Smooth muscle cell of the brain vasculature (primary cell): ENCODE data around the gene C1orf116.
"Not testable (repeated sequence)": the region's sequence is repeated elsewhere in the genome, so short reads cannot be mapped to it uniquely, and the experiment has no call there.

ENCODE experiments used
- DNase-seq: peaks from one replicate; pipeline ENCODE4 v3.0.0-alpha.2; 2012; ENCODE audit warnings: low read depth, low spot score

C1orf116 gene

DNA sequence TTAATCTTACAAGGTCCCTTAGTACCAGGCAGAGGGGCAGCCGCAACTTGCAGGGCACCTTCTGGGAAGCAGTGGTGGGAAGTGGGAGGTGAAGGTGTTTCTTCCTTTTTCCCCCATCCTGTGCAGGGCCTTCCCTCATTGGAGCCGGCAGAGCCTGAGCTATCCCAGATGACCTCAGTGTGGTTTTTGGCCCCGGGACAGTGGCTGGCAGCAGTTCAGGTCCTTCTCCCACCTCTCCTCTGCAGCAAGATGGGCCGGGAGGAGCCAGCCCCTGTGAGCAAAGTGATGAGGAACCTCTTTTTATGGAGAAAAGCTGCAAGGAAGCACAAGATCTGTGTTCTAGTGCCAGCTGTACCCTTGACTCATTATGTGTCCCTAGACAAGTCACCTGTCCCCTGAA, 27.3 kb upstream of the C1orf116 start:
- no peak for DNase-seq

DNA sequence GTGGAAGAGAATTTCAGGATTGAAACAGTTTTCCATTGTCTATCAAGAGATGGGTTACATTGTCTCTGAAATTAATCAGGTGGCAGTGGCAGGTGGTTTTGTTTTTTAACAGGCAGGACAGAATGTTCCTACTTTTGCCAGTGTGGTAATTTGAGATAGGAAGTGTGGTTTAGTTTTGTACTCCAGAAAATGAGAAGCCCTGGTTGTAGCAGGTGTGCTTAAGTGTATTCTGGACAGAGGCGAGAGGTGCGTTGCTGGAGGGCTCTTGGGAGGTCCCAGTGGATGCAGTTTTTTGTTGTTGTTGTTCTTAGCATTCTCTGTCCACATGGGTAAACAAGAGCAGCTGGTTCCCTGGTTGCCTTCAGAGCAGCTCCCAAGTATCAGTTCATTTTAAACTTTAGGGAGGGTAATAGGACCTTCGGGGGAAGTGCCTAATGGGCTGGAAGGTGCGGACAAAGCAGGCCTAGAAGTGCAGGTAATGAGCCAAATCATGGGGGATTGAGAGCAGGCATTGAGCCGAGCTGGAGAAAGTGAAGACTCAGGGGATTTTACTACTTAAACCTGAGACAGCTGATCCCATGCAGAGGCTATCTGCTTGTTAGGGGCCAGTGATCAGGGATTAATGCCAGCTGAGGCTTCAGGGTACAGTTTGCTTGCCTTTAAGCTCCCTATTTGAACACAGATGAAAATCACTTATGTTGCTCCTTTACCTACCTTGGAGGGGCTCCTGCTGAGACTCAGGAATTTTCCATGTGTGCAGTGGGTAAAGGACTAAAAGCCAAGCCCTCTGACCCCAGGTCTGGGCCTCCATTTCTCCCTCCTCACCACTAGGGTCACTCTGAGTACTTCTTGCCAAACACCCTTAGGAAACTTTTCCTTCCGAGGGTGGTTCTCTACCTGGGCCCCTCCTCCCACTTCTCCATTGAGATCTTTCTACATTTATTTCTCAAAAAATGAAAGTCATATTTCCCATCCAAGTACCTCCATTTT, 26.6 kb upstream of the C1orf116 start:
- DNase-seq, result no peak

DNA sequence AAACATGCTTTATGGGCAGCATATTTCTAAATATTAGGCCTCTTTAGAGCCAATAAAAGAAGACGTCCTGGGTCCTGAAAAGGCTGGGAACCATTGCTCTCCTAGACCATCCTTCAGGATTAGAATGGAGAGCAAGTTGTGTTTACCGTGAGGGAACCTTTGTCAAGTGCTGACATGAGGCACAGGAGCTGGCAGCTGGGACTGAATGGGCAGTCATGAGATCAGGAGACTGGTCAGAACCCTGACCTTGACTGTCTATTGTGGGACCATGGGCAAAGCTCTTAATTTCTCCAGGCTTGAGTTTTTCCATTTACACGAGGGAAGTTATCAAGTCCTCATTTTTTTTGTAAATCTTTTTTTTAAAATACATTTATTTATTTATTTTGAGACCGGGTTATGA, 25.7 kb upstream of the C1orf116 start:
- no peak for DNase-seq

DNA sequence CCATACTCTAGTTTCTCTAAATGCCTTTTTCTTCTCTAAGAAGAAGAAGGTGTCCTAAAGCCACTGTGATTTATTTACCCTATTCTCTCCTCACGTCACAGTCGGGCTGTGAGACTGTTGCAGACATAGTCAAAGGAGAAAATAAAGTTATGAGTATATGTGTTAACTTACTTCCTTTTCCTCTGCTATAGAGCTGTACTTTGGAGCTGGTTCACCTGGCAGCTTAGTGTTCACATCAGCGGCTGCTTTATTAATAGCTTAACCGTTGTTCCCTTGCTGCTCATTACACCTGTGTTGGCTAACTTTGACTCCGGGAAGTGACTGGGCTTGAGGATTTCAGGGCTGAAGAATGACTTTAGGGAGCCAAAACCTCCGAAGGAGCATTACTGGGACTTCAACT, 24.1 kb upstream of the C1orf116 start:
- no peak for DNase-seq

DNA sequence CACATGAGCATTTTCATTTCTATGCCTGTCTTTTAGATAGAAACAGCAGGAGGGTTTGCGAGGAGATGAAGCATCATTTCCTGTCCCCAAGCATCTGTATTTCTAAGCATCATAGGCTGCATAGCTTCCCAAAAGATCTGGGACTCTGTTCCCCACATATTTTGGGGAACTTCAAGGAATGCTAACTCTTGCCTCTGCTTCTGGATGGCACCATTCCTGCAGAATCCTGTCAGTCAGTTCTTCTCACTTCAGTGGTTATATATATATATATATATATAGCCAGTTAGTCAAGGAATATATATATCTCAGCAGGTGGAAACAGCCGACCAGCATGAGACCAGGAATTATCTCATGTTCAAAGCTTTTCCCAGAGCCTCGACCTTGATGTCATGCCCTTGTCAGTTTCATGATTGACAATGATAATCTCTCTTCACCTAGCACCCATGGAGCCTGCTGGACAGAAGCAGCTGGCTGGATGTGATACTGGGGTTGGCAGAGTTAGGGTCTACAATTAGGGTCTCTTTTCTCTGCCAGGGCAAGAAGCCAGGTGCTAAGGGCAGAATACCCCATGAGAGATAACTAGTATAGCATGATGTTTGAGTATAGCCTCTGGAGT, 22.9 kb upstream of the C1orf116 start:
- no peak for DNase-seq

DNA sequence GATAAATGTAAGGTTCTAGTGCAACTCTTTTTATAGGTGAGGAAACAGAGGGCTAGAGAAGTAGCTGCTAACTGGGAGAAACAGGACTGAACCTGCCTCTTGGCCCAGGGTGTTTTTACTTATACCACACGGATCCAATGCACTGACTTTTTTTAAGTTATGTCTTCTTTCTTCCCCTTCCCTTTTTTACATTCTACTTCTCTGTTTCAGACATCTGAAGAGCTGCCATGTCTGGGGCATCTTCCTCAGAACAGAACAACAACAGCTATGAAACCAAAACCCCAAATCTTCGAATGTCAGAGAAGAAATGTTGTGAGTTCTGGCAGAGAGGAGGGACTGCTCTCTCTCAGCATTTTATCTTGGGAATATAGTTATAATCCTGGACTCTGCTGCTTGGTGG, 21.9 kb upstream of the C1orf116 start:
- no peak for DNase-seq

DNA sequence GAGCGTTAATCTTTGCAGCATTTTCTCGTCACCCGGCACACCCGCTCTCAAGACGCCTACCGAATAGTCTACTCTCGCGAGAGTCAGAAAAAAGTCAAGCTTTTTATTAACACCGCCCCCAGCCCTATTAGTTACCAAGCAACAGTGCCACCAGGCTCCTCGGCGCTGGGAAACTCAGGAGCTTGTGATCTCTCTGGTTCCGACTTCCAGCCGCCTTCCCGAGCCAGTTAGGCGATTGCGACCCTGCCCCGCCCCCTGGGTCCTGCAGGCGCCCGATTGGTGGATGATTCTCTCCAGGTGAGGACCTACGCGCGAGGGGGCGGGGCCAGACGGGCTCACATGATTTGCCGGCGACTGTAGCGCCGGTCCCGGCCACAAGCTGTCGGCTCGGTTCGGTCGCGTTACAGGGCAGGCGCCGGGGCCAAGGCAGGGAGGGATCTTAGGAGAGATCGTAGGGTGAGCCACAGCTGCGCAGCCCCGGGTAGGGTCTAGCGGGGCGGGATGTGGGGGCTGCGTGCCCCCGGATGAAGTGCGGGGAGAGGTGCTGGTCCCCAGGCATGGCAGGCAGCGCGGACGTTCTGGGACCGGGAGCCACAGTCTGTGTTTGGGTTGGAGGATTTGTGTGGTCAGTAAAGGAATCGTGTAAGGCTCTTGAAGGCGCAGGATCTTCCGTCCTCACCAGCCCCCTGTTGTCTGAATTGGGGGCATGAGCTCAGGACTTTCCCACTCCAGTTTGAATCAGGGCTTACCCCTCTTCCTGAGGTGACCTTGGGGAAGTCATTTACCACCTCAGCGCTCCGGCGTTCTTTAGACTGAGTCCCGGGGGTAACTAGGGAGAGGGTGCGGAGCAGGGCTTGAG, 20.6 kb upstream of the C1orf116 start, which contains the start of gene PFKFB2:
PFKFB2 (plus strand) TSS at position 365 of the 859 bp plus-strand sequence. CDS start 1,443 bp downstream, outside the sequence.
- peak; percentile 77 for DNase-seq

DNA sequence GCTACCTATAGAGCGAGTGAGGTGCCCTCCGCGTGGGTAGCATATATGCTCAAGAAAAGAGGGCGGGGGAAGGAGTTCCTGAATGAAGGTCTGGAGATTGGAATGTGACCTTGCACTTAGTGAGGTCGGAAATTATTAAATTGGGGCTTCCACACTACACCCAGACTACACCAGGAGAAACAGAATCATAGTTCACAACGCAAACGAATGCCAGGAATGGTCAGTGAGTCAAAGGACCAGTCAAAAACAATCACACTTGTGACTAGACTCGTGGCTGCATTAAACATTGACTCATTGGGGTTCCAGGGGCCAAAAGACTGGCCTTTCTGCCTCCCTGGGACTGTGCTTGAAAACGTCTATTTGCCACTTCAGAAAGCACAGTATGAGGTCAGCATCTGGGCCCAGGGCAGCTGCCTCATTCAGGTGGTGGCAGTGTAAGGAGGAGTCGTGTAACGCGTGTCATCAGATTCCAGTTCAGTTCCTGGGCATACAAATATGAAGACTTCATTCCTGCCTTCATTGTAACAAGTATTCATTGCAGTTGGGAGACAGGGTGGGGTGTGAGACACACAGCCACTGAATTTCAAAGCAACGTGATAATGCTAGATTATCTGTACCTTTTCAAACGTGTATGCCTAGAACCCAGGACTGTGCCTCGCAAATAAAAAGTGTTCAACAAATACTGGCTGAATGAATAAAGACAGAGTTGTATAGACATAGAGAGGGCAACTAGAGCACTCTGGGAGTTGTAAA, 18.8 kb upstream of the C1orf116 start, which contains the start of gene YOD1:
YOD1 (minus strand) TSS at position 18 of the 753 bp plus-strand sequence. CDS start 178 bp downstream, outside the sequence.
- no peak for DNase-seq

DNA sequence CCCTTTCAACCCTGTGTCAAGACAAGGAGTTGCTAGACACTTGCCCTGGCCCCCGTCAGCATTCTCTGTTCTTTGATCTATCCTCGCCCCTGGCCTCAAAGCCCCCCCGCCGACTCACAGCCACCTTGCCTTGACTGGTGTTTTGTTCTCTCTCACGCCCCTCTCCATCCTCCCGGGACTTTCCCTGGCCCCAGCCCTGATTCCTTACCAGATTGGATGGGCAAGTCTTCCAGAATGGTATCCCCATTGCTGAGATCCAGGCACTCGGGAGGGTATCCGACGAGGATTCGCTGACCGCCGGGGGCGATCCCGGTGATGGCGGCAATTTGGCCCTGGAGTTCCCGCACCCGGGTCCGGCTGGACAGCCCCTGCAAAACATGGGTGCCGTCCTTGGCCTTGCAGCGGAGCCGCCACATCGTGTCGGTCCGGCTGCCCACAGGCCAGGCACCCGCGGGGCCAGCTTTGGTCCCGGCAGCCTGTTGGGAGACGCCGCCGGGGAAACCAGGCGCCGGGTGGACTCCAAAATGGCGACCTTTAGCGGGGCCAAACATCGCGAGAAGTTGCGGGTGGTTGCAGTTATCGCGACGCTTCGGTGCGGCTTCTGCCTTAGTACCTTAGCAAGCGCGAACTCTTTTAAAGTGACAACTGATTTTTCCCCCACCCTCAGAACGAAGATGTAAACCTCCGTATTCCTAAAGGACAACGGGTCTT, 18.1 kb upstream of the C1orf116 start:
- DNase-seq, result peak; percentile 74

DNA sequence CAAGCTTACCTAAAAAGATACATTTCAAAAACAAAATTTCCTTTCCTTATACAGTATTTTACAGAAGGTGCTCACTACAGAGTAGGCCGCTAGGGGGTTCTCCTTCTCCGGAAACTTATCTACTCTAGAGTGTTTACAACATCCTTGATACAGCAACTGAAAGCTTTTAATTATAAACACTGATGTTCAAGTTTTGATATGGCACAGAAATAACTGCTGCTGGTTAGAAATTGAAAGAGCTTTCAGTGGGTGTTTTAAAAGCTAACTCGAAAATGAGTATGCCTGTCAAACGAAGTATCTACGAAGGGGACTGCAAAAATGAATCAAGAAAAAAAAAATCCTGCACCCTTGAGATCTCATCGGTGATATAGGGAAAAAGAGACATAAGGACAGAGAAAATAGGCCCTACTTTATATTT, 17.4 kb upstream of the C1orf116 start:
- DNase-seq, result no peak

DNA sequence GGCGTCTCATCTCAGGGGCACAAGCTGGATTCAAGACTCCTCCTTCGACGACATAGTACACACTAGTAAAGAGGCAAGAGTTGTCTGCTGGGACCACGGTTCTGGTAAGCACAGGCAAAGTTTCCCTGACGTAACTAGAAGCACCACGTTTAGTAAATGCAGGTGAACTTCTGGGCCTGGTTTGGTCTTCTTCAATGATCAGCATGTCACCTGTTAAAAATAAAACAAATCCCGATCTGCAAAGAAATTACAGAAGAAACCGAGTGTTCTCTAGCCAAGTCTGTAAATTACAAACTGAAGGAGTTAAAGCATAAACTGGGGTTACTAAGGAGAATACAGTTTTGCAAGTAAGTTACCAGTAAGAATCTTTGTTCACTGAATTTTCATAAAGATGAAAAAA, 17.0 kb upstream of the C1orf116 start:
- DNase-seq, result no peak

DNA sequence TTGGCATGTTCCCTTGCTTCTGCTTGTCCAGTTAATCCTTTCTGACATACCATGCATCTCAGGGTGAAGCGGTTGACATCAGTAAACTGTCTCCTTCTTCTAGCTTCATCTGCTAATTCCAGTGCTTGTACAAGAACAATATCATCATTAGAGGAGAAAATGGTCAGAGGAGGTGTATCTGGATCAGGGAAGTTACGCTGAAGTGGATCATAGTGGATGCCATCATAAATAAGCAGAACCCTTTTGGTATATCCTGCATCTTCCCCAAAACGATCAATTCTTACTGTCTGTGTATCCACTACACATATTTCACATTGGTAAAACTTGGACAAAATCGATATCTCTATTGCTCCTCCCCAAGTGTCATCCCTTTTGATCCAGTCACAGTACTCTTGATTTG, 16.5 kb upstream of the C1orf116 start:
- DNase-seq, result no peak

DNA sequence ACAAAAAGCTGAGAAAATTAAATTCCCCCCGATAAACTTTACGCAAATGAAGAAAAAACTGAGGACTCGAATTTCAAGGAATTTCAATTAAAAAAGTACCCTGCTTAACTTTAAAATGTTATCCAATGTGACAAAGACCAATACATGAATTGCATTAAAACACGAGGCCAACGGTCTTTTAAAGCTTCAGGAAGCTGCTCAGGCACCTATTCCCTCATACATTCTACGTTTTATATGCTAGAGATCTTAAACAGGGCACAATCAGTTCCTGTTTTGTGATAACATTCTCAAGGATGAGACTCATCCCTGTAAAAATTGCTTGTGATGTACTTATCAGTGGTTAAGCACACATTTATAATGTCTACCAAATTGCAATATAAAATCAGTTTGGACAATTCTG, 15.5 kb upstream of the C1orf116 start:
- no peak for DNase-seq

DNA sequence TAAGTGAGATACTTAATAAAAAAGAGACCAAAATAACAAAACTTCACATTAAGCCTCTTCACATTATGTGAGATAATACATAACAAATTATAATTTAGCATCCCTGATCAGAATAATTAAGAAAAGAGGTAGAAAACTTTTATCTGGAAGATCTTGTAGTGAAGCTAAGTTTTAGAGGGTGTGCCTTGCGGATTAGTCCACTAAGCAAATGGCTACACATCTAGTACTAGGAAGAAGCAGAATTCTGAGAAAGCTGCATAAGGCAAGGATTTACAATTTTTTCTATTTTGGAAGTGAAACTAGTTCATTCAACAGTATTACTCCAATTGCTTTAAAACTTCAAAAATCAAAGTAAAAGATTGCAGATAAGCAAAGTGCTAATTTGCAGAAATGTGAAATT, 14.9 kb upstream of the C1orf116 start:
- no peak for DNase-seq

DNA sequence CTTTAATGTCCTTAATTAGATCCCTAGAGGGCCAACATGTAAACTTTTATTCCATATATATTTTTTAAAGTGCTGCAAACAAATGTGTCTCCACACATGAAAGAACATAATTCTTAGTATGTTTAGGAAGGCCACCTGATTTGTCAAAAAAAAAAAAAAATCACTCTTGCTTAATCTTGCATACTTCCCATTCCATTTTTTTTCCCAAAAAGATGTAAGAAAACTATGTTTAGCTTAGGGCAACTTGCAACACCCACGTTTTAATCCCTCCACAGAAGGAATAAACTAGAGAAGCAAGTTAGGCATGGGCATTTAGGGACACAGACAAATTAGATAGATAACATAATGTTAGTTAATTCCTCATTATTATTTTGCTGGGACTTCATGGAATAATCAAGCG, 12.9 kb upstream of the C1orf116 start:
- no peak for DNase-seq

DNA sequence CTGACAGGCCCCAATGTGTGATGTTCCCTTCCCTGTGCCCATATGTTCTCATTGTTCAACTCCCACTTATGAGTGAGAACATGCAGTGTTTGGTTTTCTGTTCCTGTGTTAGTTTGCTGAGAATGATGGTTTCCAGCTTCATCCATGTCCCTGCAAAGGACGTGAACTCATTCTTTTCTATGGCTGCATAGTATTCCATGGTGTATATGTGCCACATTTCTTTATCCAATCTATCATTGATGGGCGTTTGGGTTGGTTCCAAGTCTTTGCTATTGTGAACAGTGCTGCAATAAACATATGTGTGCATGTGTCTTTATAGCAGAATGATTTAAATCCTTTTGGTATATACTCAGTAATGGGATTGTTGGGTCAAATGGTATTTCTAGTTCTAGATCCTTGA, 8.8 kb upstream of the C1orf116 start:
- not testable (repeated sequence) for DNase-seq

DNA sequence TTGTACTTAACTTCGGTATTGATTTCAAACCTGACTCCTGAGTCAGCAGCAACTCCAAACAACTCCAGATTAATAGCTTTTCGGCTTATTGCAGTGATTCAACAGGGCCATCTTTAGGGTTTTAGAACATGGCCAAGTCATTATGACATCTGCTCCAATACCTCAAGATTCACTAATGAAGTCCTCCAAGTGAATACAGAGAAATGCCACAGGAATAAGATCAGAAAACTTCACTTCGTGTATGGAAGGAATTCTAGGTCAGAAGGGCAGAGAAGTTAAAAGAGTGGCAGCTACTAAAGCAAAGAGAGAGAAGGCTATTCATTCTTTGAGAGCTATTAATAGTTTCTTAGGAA, 7.6 kb upstream of the C1orf116 start:
- DNase-seq, result no peak

DNA sequence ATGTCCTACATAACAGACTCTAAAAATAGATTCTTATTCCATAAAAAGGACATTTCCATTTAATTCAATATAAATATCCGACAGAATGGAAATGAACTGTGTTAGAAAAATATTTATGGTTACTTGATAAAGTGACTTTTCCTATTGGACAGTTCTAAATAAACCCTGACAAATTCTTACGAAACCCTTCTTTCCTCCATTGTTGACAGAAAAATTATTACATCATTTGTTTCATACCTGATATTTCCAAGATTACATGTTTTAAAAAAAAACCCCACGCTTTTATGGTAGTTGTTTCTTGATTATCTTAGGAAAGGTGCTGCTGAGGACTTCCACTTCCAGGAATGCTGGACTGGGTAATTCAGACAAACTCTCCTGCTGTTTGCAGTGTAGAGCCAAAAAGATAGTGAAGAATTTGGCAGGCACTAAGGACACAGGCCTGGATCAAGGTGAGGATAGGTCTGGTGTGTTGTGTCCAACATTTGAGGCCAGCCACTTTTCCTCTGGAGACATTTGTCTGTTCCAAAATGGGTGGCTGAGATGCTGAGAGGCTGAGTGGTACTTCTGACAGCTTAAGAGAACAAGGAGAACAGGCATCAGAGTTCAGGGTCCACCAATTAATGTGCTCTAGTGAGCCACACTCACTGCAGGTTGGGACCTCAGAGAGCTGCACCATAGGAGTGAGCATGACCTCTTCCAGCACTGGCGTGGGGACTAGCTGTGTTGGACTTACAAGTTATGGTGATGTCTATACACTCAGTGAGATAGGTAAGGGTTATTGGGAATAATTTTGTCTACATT, 7.0 kb upstream of the C1orf116 start:
- DNase-seq, result no peak

DNA sequence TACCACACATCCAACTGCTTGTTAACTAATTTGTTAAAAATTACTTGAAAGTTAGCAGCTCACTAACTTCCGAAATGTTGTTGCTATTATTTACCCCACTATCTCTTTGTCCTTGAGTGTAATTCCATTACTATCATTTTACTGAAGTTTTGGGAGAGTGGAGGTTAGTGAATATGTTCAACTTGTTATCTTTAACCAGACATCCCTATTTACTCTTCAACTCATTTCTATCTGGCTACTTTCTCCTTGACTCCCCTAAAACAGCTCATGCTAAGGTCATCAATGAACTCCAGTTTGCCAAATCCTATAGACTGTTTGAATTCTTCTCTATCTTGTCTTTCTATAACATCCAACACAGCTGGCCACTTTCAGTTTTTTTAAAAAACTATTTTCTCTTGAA, 4.3 kb upstream of the C1orf116 start:
- DNase-seq, result no peak
